Measurements from ENCODE around the gene HSPA14.

- TF ChIP-seq CTCF (IDR thresholded peaks at IDR 0.05; ENCODE audit: low read depth, low read length) (peak; percentile 43), EZH2phosphoT487 (IDR thresholded peaks at IDR 0.05; ENCODE audit: low read depth) (no peak)
Measured at GRCh38 chr10:14904316-14904732, 66.2 kb downstream of the HSPA14 start.

All from OCI-LY3 (cell line).